ENCODE data around the gene IL22RA2. TPM values are rescaled to one million over a fixed set of nuclear protein-coding genes. Genes with fewer than 3 reads are reported as not detected.

The IL22RA2 gene
- total and polyA plus RNA-seq, 7 donors: not detected

GRCh38 chr6:137160763-137161162, 12.7 kb downstream of the IL22RA2 start:
- Histone ChIP-seq H3K9me3 (no peaks in the 10 kb centered on the region), H3K36me3 (ENCODE audit: insufficient read depth in 1 of 2, low read depth in 1 of 2) (no peaks in the 10 kb centered on the region), H3K27me3 (ENCODE audit: insufficient read depth in 3 of 3, low read length in 2 of 3) (no peaks in the 10 kb centered on the region), H3K27ac (no peak overlapping the region), H3K4me1 (no peaks in the 10 kb centered on the region), H3K4me3 (no peak overlapping the region)
- no peak for TF ChIP-seq CTCF (IDR thresholded peaks at IDR 0.05)
- intact Hi-C loops (cut with DNase I): no loop called here
- WGBS, 3 donors: 65 to 76% (median 68%) methylated on average over 3 of the region's 3 CpGs
- DNase-seq (no peak), ATAC-seq (no peak)

DNA sequence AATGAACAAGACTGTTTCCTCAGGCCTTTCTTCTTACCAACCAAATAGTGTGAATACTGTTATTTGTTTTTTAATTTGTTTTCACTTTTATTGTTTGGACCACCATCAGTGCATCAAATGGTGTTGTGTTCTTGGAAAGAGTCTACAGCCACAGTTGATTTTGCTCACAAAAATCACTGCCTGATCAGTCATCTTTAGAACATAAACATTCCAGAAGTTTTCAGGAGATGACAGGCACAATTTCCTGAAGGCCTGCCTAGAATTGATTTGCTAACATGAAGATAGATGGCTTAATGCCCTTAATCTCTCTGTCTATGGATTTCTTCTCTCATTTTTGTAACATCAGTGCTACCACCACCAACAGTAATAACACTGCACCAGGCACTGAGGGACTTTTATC, 13.5 kb downstream of the IL22RA2 start:
- H3K9me3 ChIP-seq: no peaks in the 10 kb centered on the region
- H3K4me1 ChIP-seq: no peaks in the 10 kb centered on the region
- DNase-seq (no peak), ATAC-seq (no peak)
- H3K36me3 ChIP-seq (ENCODE audit: insufficient read depth in 1 of 2, low read depth in 1 of 2): no peaks in the 10 kb centered on the region
- TF ChIP-seq CTCF (IDR thresholded peaks at IDR 0.05): no peak
- no peak overlapping the region for H3K27ac ChIP-seq
- intact Hi-C loops (cut with DNase I): no loop called here
- no peaks in the 10 kb centered on the region for H3K27me3 ChIP-seq (ENCODE audit: insufficient read depth in 3 of 3, low read length in 2 of 3)
- H3K4me3 ChIP-seq: no peak overlapping the region

DNA sequence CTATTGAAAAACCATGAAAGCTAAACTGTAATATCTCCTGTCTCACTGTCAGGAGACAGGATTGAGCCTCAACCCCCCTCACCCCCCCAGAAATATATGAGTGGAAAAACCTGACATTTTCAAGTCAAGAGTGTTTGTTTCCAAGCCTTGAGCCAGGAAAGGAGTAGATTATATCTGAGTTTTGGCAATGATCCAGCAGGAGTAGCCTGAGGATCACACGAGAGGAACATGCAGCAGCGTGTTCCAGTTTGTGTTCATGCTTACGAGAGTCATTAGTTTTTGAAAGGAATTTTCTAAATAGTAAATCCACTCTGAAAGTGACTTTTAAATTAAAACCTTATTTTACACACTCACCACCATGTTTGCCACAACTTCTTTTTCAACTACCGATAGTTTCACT, 15.8 kb downstream of the IL22RA2 start:
- Histone ChIP-seq H3K4me1 (no peaks in the 10 kb centered on the region), H3K9me3 (no peaks in the 10 kb centered on the region), H3K27ac (no peak overlapping the region), H3K27me3 (ENCODE audit: insufficient read depth in 3 of 3, low read length in 2 of 3) (no peaks in the 10 kb centered on the region), H3K4me3 (no peak overlapping the region), H3K36me3 (ENCODE audit: insufficient read depth in 1 of 2, low read depth in 1 of 2) (no peaks in the 10 kb centered on the region)
- TF ChIP-seq CTCF (IDR thresholded peaks at IDR 0.05): no peak
- DNase-seq: no peak
- intact Hi-C loops (cut with DNase I): no loop called here
- no peak for ATAC-seq
- WGBS, 3 donors: 46 to 58% (median 50%) methylated on average over 4 of the region's 4 CpGs

DNA sequence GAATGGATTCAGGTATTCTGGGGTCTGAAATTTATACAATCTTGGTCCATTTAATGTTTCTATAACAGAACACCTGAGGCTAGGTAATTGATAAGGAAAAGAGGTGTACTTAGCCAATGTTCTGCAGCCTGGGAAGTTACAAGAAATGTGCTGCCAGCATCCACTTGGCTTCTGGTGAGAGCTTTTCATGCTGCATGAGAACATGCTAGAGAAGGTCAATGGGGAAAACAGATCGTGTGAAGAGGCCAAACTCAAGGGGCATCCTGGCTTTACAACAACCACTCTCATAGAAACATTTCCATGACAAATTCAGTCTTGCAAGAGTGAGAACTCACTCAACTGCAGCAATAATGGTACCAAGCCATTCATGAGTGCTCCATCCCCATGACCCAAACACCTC, 16.8 kb downstream of the IL22RA2 start:
- Histone ChIP-seq H3K27ac (no peak overlapping the region), H3K4me1 (no peaks in the 10 kb centered on the region), H3K27me3 (ENCODE audit: insufficient read depth in 3 of 3, low read length in 2 of 3) (no peaks in the 10 kb centered on the region), H3K4me3 (no peak overlapping the region), H3K36me3 (ENCODE audit: insufficient read depth in 1 of 2, low read depth in 1 of 2) (no peaks in the 10 kb centered on the region), H3K9me3 (no peaks in the 10 kb centered on the region)
- intact Hi-C loops (cut with DNase I): no loop called here
- TF ChIP-seq CTCF (IDR thresholded peaks at IDR 0.05): no peak
- no peak for DNase-seq
- 54 to 67% (median 61%) methylated on average over 1 of the region's 1 CpG for WGBS, 3 donors
- ATAC-seq: no peak

- WGBS, 3 donors: 89 to 94% (median 89%) methylated on average over 2 of the region's 2 CpGs
- intact Hi-C loops (cut with DNase I): no loop called here
These were observed 17.6 kb downstream of the IL22RA2 start for GRCh38 chr6:137155830-137156229.

More at GRCh38 chr6:137155830-137156229, 17.6 kb downstream of the IL22RA2 start:
- H3K27me3 ChIP-seq (ENCODE audit: insufficient read depth in 3 of 3, low read length in 2 of 3): no peaks in the 10 kb centered on the region
- DNase-seq (no peak), ATAC-seq (no peak)
- no peak for TF ChIP-seq CTCF (IDR thresholded peaks at IDR 0.05)
- H3K4me3 ChIP-seq: no peak overlapping the region
- H3K36me3 ChIP-seq (ENCODE audit: insufficient read depth in 1 of 2, low read depth in 1 of 2): no peaks in the 10 kb centered on the region
- H3K9me3 ChIP-seq: no peaks in the 10 kb centered on the region
- no peaks in the 10 kb centered on the region for H3K4me1 ChIP-seq
- no peak overlapping the region for H3K27ac ChIP-seq

All from psoas muscle (tissue), 8 donors.